HG03575 (cell line): ENCODE measurements around the gene RAB1A.
"Not testable (repeated sequence)": the region's sequence is repeated elsewhere in the genome, so short reads cannot be mapped to it uniquely, and the experiment has no call there.

Experiments used
- ATAC-seq: cut with Tn5 transposase; IDR thresholded peaks from one replicate; pipeline ENCODE4 v1.9.1; 2021; ENCODE audit not compliant: unreplicated experiment, insufficient number of reproducible peaks, low FRiP score; ENCODE audit errors: extremely low read depth

RAB1A gene

GRCh38 chr2:65142515-65142914, 12.6 kb upstream of the RAB1A start:
- ATAC-seq: no peak

DNA sequence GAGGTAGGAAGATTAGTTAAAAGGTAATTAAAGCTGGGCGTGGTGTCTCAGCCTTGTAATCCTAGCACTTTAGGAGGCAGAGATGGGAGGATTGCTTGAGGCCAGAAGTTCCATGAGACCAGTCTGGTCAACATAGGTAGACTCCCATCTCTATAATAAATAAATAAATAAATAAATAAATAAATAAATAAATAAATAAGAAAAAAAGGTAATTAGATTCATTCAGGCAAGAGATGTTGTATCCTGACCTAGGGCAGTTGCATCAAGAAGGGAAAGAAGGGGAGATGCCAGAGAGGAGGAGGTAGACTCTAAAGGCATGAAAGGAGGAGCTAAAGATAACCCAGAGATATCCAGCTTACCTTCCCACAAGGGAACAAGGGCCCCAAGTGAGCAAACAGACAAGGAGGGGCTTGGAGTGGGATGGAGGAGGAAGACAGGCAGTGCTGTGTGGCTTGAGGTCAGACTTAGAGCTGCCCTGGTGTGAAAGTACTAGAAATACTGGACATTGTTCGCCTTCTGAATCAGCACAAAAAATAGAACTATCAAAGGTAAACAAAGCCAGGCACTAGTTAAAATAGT, 7.4 kb upstream of the RAB1A start:
- ATAC-seq: no peak

DNA sequence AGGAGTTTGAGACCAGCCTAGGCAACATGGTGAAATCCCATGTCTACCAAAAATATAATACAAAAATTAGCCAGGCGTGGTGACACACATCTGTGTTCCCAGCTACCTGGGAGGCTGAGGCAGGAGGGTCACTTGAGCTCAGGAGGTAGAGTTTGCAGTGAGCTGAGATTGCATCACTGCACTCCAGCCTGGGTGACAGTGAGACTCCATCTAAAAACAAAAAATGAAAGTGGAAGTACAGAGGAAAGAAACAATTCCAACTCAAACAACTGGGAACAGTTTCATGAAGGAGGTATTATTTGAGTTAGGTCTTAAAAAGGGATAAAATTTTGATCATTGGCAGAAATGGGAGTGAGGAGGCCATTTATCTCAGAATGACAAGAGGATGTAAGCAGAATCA, 6.3 kb upstream of the RAB1A start:
- no peak for ATAC-seq

GRCh38 chr2:65134158-65134557, 4.3 kb upstream of the RAB1A start:
- ATAC-seq: no peak

- no peak for ATAC-seq
Measured at GRCh38 chr2:65133626-65134025, 3.7 kb upstream of the RAB1A start.

- not testable (repeated sequence) for ATAC-seq
Measured at GRCh38 chr2:65132930-65133329, 3.0 kb upstream of the RAB1A start.

- no peak for ATAC-seq
Measured at GRCh38 chr2:65130664-65131175, 814 bp upstream of the RAB1A start.

- no peak for ATAC-seq
Measured at GRCh38 chr2:65129286-65129825, 550 bp downstream of the RAB1A start.

- ATAC-seq: no peak
Measured at GRCh38 chr2:65128297-65129190, 1.4 kb downstream of the RAB1A start.

DNA sequence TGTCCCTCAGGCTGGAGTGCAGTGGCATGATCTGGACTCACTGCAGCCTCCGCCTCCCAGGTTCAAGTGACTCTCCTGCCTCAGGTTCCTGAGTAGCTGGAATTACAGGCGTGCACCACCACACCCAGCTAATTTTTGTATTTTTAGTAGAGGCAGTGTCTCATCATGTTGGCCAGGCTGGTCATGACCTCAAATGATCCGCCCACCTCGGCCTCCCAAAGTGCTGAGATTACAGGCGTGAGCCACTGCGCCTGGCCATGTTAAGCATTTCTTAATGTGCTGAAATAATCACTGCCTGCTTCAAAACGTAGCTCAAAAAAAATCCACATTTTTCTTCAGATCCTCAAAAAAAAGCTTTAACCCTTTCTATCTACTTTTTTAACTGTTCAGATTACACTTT, 4.4 kb downstream of the RAB1A start:
- ATAC-seq: not testable (repeated sequence)

DNA sequence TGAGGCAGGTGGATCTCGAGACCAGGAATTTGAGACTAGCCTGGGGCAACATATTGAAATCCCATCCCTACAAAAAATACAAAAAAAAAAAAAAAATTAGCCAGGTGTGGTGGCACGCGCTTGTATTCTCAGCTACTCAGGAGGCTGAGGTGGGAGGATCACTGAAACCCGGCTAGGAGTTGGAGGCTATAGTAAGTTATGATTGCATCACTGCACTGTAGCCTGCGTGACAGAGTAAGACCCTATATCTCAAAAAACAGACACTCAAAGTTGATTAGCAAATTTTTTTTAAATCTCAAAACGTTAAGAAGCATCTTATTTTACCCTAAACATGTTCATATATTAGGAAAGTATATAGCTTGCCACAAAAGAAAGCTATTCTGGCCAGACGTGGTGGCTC, 7.6 kb downstream of the RAB1A start:
- no peak for ATAC-seq

GRCh38 chr2:65120990-65121693, 8.8 kb downstream of the RAB1A start:
- ATAC-seq: no peak

GRCh38 chr2:65116645-65117044, 13.3 kb downstream of the RAB1A start:
- ATAC-seq: no peak

GRCh38 chr2:65114921-65115320, 15.0 kb downstream of the RAB1A start:
- no peak for ATAC-seq

GRCh38 chr2:65113816-65114215, 16.1 kb downstream of the RAB1A start:
- ATAC-seq: no peak

DNA sequence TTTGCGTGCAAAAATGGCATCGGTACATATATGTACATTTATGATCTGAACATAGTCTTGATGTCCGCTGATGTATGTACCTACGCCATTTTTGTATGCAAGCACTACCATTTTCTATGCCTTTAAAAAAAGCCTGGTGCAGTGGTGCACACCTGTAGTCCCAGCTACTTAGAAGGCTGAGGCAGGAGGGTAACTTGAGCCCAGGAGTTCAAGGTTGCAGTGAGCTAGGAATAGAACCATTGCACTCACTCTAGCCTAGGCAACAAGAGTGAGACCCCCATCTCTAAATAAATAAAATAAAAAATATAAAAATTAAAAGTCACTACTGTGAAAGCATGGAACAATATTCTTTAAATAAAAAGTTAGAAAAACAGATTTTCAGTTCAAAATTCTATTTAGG, 16.7 kb downstream of the RAB1A start:
- ATAC-seq: no peak

DNA sequence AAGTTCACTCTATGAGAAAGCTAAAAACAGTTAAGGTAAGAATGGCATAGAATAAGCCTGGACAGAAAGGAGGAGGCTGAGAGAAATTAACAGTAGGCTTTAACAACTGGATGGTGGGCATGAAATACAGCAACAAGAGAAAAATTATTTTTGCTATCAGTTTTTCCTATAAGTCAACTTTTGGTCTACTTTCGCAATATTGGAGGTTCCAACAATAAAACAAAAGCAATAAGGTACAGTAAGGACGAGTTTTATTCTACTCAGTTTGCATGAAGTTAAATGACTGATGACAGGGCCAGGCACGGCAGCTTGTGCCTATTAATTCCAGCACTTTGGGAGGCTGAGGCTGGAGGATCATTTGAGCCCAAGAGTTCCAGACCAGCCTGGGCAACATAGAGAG, 17.3 kb downstream of the RAB1A start:
- no peak for ATAC-seq

DNA sequence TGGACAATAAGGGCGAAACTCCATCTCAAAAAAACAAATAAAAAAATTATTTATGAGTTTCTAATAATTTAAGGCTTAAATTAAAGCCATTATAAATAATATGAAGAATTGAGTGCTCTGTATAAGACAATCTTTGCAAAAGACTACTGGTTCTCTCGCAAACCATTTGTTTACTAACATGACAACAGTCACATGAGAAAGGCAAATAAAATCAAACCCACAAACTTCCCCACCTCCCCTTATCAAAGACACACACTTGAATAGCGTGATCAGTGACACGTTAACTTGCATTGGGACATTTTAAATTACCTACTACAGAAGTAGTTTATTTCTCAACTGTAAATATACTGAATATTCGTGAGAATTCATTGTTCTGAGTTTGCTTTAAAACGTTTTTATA, 21.1 kb downstream of the RAB1A start:
- no peak for ATAC-seq

DNA sequence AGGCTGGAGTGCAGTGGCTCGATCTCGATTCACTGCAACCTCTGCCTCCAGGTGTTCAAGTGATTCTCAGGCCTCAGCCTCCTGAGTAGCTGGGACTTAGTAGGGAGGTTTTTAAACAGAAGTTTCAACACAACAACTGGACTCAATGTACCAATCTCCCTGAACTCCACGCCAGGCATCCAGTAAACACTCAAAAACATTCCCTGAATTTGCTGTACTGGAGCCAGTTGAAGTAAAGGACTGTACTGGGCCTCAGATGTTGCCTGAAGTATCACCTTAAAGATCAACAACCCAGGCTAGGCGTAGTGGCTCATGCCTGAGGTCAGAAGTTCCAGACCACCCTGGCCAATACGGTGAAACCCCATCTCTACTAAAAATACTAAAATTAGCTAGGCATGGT, 22.4 kb downstream of the RAB1A start:
- ATAC-seq: no peak
